HEK293 (cell line): ENCODE measurements around the gene DPYSL3.

Source experiments
- CTCF ChIA-PET: fragments of 350-600 bp; formaldehyde crosslinking; extraction: SDS; loops from one replicate; lab custom pipeline; 2021; ENCODE audit warnings: antibody characterized with exemption; lab: Yijun Ruan, JAX
- POLR2A ChIA-PET: fragments of 300-600 bp; formaldehyde crosslinking; extraction: SDS; loops from one replicate; lab custom pipeline; 2020; ENCODE audit warnings: antibody characterized with exemption, inconsistent platforms; lab: Yijun Ruan, JAX
- H3K27ac ChIP-seq: fragments of 200-500 bp; sonication (Bioruptor generic); 2 replicates; pipeline ENCODE4 v1.5.1; 2014; ENCODE audit warnings: low read depth, low read length, control low read depth, inconsistent platforms; ENCODE audit errors: extremely low read depth
- H3K36me3 ChIP-seq, 2 experiments: fragments of 200-500 bp in 1 of 2; sonication (Bioruptor generic) in 1 of 2; 1 replicate in 1 of 2; 2 replicates in 1 of 2; pipeline ENCODE4 v1.5.1; 2014 to 2017; ENCODE audit warnings: inconsistent platforms in 2 of 2, low read length in 2 of 2; ENCODE audit not compliant: control insufficient read depth in 2 of 2, insufficient read depth in 1 of 2
- H3K4me1 ChIP-seq: fragments of 200-500 bp; sonication (Bioruptor generic); 2 replicates; pipeline ENCODE4 v1.5.1; 2014; ENCODE audit warnings: mild to moderate bottlenecking, low read length, inconsistent platforms; ENCODE audit not compliant: control insufficient read depth, insufficient read depth
- H3K4me3 ChIP-seq: 2 replicates; pipeline ENCODE4 v1.5.1; 2011; ENCODE audit warnings: low read depth, mild to moderate bottlenecking, control low read depth, low read length, moderate library complexity
- H3K9me3 ChIP-seq: fragments of 200-500 bp; sonication (Bioruptor generic); 2 replicates; pipeline ENCODE4 v1.5.1; 2014; ENCODE audit warnings: low read depth, low read length, inconsistent platforms; ENCODE audit not compliant: control insufficient read depth, insufficient read depth
- ATF2 ChIP-seq: fragments of 450-650 bp; formaldehyde crosslinking; IDR thresholded peaks from 2 replicates; pipeline ENCODE4 v1.5.1; 2016; ENCODE audit warnings: missing biosample characterization, missing genetic modification characterization, low read depth
- EGR2 ChIP-seq: fragments of 450-650 bp; formaldehyde crosslinking; IDR thresholded peaks from 2 replicates; pipeline ENCODE4 v1.5.1; 2016; ENCODE audit warnings: low read depth, missing biosample characterization, missing genetic modification characterization
- KLF10 ChIP-seq: fragments of 450-650 bp; IDR thresholded peaks from 2 replicates; pipeline ENCODE4 v1.5.1; 2018; ENCODE audit warnings: missing biosample characterization, mild to moderate bottlenecking, missing genetic modification characterization
- REPIN1 ChIP-seq: fragments of 450-650 bp; formaldehyde crosslinking; IDR thresholded peaks from 2 replicates; pipeline ENCODE4 v1.5.1; 2017; ENCODE audit warnings: missing biosample characterization, missing genetic modification characterization, low read depth
- ZBTB1 ChIP-seq: fragments of 450-650 bp; formaldehyde crosslinking; IDR thresholded peaks from 2 replicates; pipeline ENCODE4 v1.5.1; 2016; ENCODE audit warnings: missing biosample characterization, missing genetic modification characterization
- ZBTB8A ChIP-seq: fragments of 450-650 bp; formaldehyde crosslinking; IDR thresholded peaks from 2 replicates; pipeline ENCODE4 v1.5.1; 2016; ENCODE audit warnings: missing biosample characterization, missing genetic modification characterization
- ZFHX2 ChIP-seq: fragments of 450-650 bp; formaldehyde crosslinking; conservative IDR thresholded peaks from 2 replicates; pipeline ENCODE4 v1.5.1; 2016; ENCODE audit warnings: missing biosample characterization, missing genetic modification characterization
- ZIC2 ChIP-seq: fragments of 450-650 bp; formaldehyde crosslinking; IDR thresholded peaks from 2 replicates; pipeline ENCODE4 v1.5.1; 2016; ENCODE audit warnings: missing biosample characterization, missing genetic modification characterization
- ZNF223 ChIP-seq: fragments of 450-650 bp; formaldehyde crosslinking; IDR thresholded peaks from 2 replicates; pipeline ENCODE4 v1.5.1; 2016; ENCODE audit warnings: missing biosample characterization, missing genetic modification characterization
- ZNF266 ChIP-seq: fragments of 450-650 bp; formaldehyde crosslinking; IDR thresholded peaks from 2 replicates; pipeline ENCODE4 v1.5.1; 2016; ENCODE audit warnings: missing biosample characterization, missing genetic modification characterization, low read depth
- ZNF274 ChIP-seq, 2 experiments: fragments of 200-500 bp in 1 of 2; fragments of 450-650 bp in 1 of 2; sonication (Bioruptor generic) in 1 of 2; formaldehyde crosslinking in 1 of 2; IDR thresholded peaks; 2 replicates each; pipeline versions ENCODE4 v1.5.1 to v1.6.1; 2014 to 2016; ENCODE audit warnings: borderline replicate concordance in 1 of 2, inconsistent platforms in 1 of 2, low read length in 1 of 2, missing biosample characterization in 1 of 2, missing genetic modification characterization in 1 of 2
- ZNF433 ChIP-seq: fragments of 450-650 bp; formaldehyde crosslinking; IDR thresholded peaks from 2 replicates; pipeline ENCODE4 v1.5.1; 2016; ENCODE audit warnings: missing biosample characterization, missing genetic modification characterization, low read depth
- ZNF571 ChIP-seq: fragments of 450-650 bp; formaldehyde crosslinking; IDR thresholded peaks from 2 replicates; pipeline ENCODE4 v1.5.0; 2017; ENCODE audit warnings: missing biosample characterization, missing genetic modification characterization
- ZSCAN16 ChIP-seq: fragments of 450-650 bp; formaldehyde crosslinking; IDR thresholded peaks from 2 replicates; pipeline ENCODE4 v1.5.1; 2016; ENCODE audit warnings: missing biosample characterization, missing genetic modification characterization
- ZSCAN5A ChIP-seq: fragments of 450-650 bp; formaldehyde crosslinking; IDR thresholded peaks from 2 replicates; pipeline ENCODE4 v1.5.1; 2016; ENCODE audit warnings: missing biosample characterization, missing genetic modification characterization

Gene DPYSL3

GRCh38 chr5:147412561-147412960 is 97.3 kb downstream of the DPYSL3 start:
- Histone ChIP-seq H3K4me1 (no peaks in the 10 kb centered on the region), H3K9me3 (no peaks in the 10 kb centered on the region), H3K36me3 (peaks cover 0 to 36% of the 10 kb centered on the region in 2 experiments; a peak in 1 of 3 replicates), H3K4me3 (no peak overlapping the region), H3K27ac (no peak overlapping the region)
- TF ChIP-seq KLF10 (tag by site-specific recombination) (no peak), ZIC2 (tag by site-specific recombination) (no peak), ZNF433 (tag by site-specific recombination) (no peak), ZBTB8A (tag by site-specific recombination) (no peak), ZSCAN16 (tag by site-specific recombination) (no peak), REPIN1 (tag by site-specific recombination) (no peak), ZNF274 (IDR thresholded peaks at IDR 0.05; ENCODE audit: low read length) (no peak), ZNF274 (tag by site-specific recombination; IDR thresholded peaks at IDR 0.05; ENCODE audit: borderline replicate concordance) (no peak), ZSCAN5A (tag by site-specific recombination) (no peak), ATF2 (tag by site-specific recombination) (no peak)
- ChIA-PET POLR2A (no interaction called here), CTCF (interaction anchor here (1.0 kb wide), 1 partner anchor 146 kb away, joined by 3 read pairs; no protein-coding TSS in a partner anchor)

GRCh38 chr5:147411359-147412319 is 98.2 kb downstream of the DPYSL3 start:
- ChIA-PET CTCF (interaction anchor here (1.1 kb wide), 1 partner anchor 187 kb away, joined by 3 read pairs; no protein-coding TSS in a partner anchor), POLR2A (no interaction called here)
- H3K27ac ChIP-seq: no peak overlapping the region
- H3K4me1 ChIP-seq: no peaks in the 10 kb centered on the region
- no peak overlapping the region for H3K4me3 ChIP-seq
- H3K9me3 ChIP-seq: no peaks in the 10 kb centered on the region
- TF ChIP-seq ZNF223 (tag by site-specific recombination): no peak
- peaks cover 0 to 36% of the 10 kb centered on the region in 2 experiments; a peak in 1 of 3 replicates for H3K36me3 ChIP-seq

GRCh38 chr5:147410496-147411358 is 99.1 kb downstream of the DPYSL3 start:
- no peak overlapping the region for H3K4me3 ChIP-seq
- TF ChIP-seq ZNF266 (tag by site-specific recombination) (no peak), ZBTB1 (tag by site-specific recombination) (no peak), ZFHX2 (tag by site-specific recombination) (peak; percentile 59), EGR2 (tag by site-specific recombination) (peak; percentile 85), ZNF571 (tag by site-specific recombination) (no peak)
- H3K27ac ChIP-seq: no peak overlapping the region
- H3K9me3 ChIP-seq: no peaks in the 10 kb centered on the region
- H3K4me1 ChIP-seq: no peaks in the 10 kb centered on the region
- ChIA-PET CTCF (interaction anchor here (0.8 to 1.1 kb wide), 2 partner anchors 148 to 186 kb away, joined by 3 read pairs; no protein-coding TSS in a partner anchor), POLR2A (no interaction called here)
- peaks cover 0 to 33% of the 10 kb centered on the region in 2 experiments; a peak in 1 of 3 replicates for H3K36me3 ChIP-seq
